ENCODE measurements around the gene CCDC85C.

DNA sequence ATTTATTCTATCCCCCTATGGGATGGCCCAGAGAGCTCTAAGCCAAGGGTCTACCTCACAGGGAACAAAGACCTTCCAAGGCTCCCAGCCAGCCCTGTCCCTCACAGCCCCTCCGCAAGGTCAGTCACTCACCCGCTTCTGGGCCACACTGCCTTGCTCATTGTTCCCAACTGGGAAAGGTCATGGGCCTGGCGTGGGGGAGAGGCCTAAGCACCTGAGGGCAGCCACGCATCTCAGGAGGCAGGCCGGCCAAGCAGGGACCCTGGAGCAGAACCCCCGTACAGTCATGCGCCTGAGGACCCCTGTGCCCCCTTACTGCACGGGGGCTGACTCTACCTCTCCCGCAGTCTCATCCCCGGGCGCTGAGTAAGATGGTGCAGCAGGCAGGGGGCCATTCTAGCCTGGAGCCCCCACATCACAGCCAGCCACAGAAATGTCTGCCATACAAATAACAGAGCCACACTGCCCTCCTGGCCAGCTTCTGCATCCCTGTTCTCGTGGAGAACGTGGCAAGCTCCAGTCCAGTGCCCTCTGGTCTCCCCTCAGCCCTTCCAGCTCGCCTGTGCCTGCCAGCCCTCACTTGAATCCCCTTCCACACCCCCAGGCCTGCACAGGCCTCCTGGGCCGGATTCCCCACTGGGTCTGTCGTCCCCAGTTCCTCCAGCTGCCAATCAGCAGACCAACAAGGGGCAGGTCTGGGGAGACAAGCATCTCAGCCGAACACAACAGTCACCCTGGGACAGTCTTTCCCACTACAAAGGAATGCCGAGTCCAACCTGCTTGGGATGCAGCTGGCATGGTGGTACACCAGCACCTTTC, 16.3 kb downstream of the CCDC85C start:
- TF ChIP-seq, protein P1, sequence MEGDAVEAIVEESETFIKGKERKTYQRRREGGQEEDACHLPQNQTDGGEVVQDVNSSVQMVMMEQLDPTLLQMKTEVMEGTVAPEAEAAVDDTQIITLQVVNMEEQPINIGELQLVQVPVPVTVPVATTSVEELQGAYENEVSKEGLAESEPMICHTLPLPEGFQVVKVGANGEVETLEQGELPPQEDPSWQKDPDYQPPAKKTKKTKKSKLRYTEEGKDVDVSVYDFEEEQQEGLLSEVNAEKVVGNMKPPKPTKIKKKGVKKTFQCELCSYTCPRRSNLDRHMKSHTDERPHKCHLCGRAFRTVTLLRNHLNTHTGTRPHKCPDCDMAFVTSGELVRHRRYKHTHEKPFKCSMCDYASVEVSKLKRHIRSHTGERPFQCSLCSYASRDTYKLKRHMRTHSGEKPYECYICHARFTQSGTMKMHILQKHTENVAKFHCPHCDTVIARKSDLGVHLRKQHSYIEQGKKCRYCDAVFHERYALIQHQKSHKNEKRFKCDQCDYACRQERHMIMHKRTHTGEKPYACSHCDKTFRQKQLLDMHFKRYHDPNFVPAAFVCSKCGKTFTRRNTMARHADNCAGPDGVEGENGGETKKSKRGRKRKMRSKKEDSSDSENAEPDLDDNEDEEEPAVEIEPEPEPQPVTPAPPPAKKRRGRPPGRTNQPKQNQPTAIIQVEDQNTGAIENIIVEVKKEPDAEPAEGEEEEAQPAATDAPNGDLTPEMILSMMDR (IDR thresholded peaks at IDR 0.05) = no peak
- no peak for TF ChIP-seq ZFX (IDR thresholded peaks at IDR 0.05; ENCODE audit: borderline replicate concordance)
